Endothelial cell of umbilical vein (primary cell): ENCODE data around the gene CPB2. TPM values are rescaled to one million over a fixed set of nuclear protein-coding genes. Genes with fewer than 3 reads are reported as not detected.

Experiments used
- BruUV-seq: library from RNA; stranded (reverse); fragments of 400-500 nt; replicated peaks from 2 replicates; lab custom pipeline; 2021; lab: Mats Ljungman, UMichigan
- CTCF ChIA-PET: fragments of 300-600, 350-600 bp; sonication (Branson Sonifier 250); formaldehyde crosslinking; loops from one replicate; lab custom pipeline; 2021; ENCODE audit warnings: antibody characterized with exemption, inconsistent platforms; lab: Charles Lee
- POLR2A ChIA-PET: fragments of 300-600, 350-600 bp; sonication (Branson Sonifier 250); formaldehyde crosslinking; loops from one replicate; lab custom pipeline; 2021; ENCODE audit warnings: antibody characterized with exemption, inconsistent platforms; lab: Charles Lee
- DNase-seq: peaks from one replicate; pipeline ENCODE4 v3.0.0-alpha.2; 2011; ENCODE audit warnings: low read depth, low spot score
- FAIRE-seq: peaks from 2 replicates; lab custom pipeline; 2011; peaks lifted over from hg19 to GRCh38; lab: Jason Lieb, UNC
- H2AFZ ChIP-seq: 2 replicates; pipeline ENCODE4 v1.6.0; 2012; ENCODE audit warnings: low read depth, low read length, control low read depth, inconsistent platforms
- H3K27ac ChIP-seq: 2 replicates; pipeline ENCODE4 v1.5.1; 2011; ENCODE audit warnings: low read depth, mild to moderate bottlenecking, control low read depth, low read length, moderate library complexity; ENCODE audit not compliant: insufficient read depth
- H3K27me3 ChIP-seq, 2 experiments: 2 replicates each; pipeline versions ENCODE4 v1.6.0 to v1.6.1; 2011; ENCODE audit warnings: low read length in 2 of 2, mixed read lengths in 1 of 2; ENCODE audit not compliant: control insufficient read depth in 2 of 2, insufficient read depth in 2 of 2
- H3K36me3 ChIP-seq, 2 experiments: 2 replicates in 1 of 2; 3 replicates in 1 of 2; pipeline ENCODE4 v1.5.1; 2011; ENCODE audit warnings: low read length in 2 of 2, mild to moderate bottlenecking in 1 of 2, moderate library complexity in 1 of 2; ENCODE audit not compliant: control insufficient read depth in 2 of 2, insufficient read depth in 2 of 2; ENCODE audit errors: extremely low read depth in 1 of 2
- H3K4me1 ChIP-seq: 3 replicates; pipeline ENCODE4 v1.5.1; 2011; ENCODE audit warnings: mild to moderate bottlenecking, low read length; ENCODE audit not compliant: control insufficient read depth, insufficient read depth; ENCODE audit errors: extremely low read depth
- H3K4me2 ChIP-seq: 2 replicates; pipeline ENCODE4 v1.6.1; 2011; ENCODE audit warnings: low read length, control low read depth, mixed read lengths; ENCODE audit not compliant: insufficient read depth
- H3K4me3 ChIP-seq, 3 experiments: fragments of 200-600 bp in 1 of 3; sonication (generic), shearing (Covaris generic) in 1 of 3; replicated peaks in 1 of 3; 2 replicates each; pipeline ENCODE4 v1.5.1; 2011 to 2016; ENCODE audit warnings: control low read depth in 3 of 3, low read length in 3 of 3, mild to moderate bottlenecking in 2 of 3, inconsistent platforms in 1 of 3, low read depth in 1 of 3, moderate library complexity in 1 of 3; ENCODE audit not compliant: insufficient read depth in 1 of 3
- H3K79me2 ChIP-seq: 2 replicates; pipeline ENCODE4 v1.6.0; 2012; ENCODE audit warnings: low read length, inconsistent platforms; ENCODE audit not compliant: control insufficient read depth, insufficient read depth
- H3K9ac ChIP-seq: replicated peaks from 2 replicates; pipeline ENCODE3; 2011; ENCODE audit warnings: low read length, control low read depth; ENCODE audit not compliant: insufficient read depth; ENCODE audit errors: extremely low read depth
- H3K9me1 ChIP-seq: replicated peaks from 3 replicates; pipeline ENCODE4 v1.6.0; 2011; ENCODE audit warnings: mild to moderate bottlenecking, low read length; ENCODE audit not compliant: control insufficient read depth, insufficient read depth; ENCODE audit errors: extremely low read depth
- H3K9me3 ChIP-seq: replicated peaks from 2 replicates; pipeline ENCODE4 v1.5.1; 2012; ENCODE audit warnings: low read length, inconsistent platforms; ENCODE audit not compliant: control insufficient read depth, insufficient read depth
- H4K20me1 ChIP-seq: replicated peaks from 2 replicates; pipeline ENCODE3; 2011; ENCODE audit warnings: mild to moderate bottlenecking, low read length; ENCODE audit not compliant: control insufficient read depth, insufficient read depth; ENCODE audit errors: extremely low read depth
- CTCF ChIP-seq, 2 donors: IDR thresholded peaks; 1 replicate in 1 of 2; 2 replicates in 1 of 2; pipeline ENCODE4 v1.5.1; 2011; ENCODE audit warnings: low read length in 2 of 2, mild to moderate bottlenecking in 2 of 2, moderate library complexity in 2 of 2, control low read depth in 1 of 2, inconsistent platforms in 1 of 2, low read depth in 1 of 2; ENCODE audit not compliant: insufficient read depth in 1 of 2; ENCODE audit errors: extremely low read depth in 1 of 2
- EZH2 ChIP-seq: IDR thresholded peaks from 2 replicates; pipeline ENCODE4 v1.6.1; 2012; ENCODE audit warnings: borderline replicate concordance, low read depth, mild to moderate bottlenecking, moderate library complexity, low read length, inconsistent platforms; ENCODE audit not compliant: severe bottlenecking
- FOS ChIP-seq: IDR thresholded peaks from 2 replicates; pipeline ENCODE4 v1.6.1; 2011; ENCODE audit warnings: mild to moderate bottlenecking, low read length, moderate library complexity, borderline replicate concordance; ENCODE audit not compliant: insufficient read depth
- GATA2 ChIP-seq: IDR thresholded peaks from 2 replicates; pipeline ENCODE4 v1.7.0; 2011; ENCODE audit warnings: low read depth, mild to moderate bottlenecking, moderate library complexity, mixed read lengths, low read length; ENCODE audit not compliant: insufficient read length, insufficient read depth
- JUN ChIP-seq: IDR thresholded peaks from 2 replicates; pipeline ENCODE4 v1.6.1; 2011; ENCODE audit warnings: borderline replicate concordance, low read depth; ENCODE audit not compliant: insufficient read length, insufficient read depth
- MAX ChIP-seq: IDR thresholded peaks from 2 replicates; pipeline ENCODE4 v1.6.1; 2011; ENCODE audit not compliant: insufficient read depth, insufficient read length
- MYC ChIP-seq: IDR thresholded peaks from one replicate; pipeline ENCODE4 v1.6.1; 2011; ENCODE audit warnings: mild to moderate bottlenecking, low read depth, low read length
- POLR2A ChIP-seq: IDR thresholded peaks from 2 replicates; pipeline ENCODE4 v1.6.1; 2012; ENCODE audit warnings: low read depth, mild to moderate bottlenecking, control low read depth, low read length
- POLR2AphosphoS5 ChIP-seq: IDR thresholded peaks from 2 replicates; pipeline ENCODE4 v1.6.1; 2012; ENCODE audit warnings: low read depth, mild to moderate bottlenecking, control low read depth, low read length, moderate library complexity; ENCODE audit not compliant: insufficient read depth
- dilution Hi-C: fragments of 300-500 bp; cut with MboI; formaldehyde crosslinking; loops from one replicate; pipeline ENCODE4 v1.15.0; 2019; ENCODE audit warnings: low sequenced_read_pairs; ENCODE audit not compliant: extremely low pct_ligation_motif_present
- intact Hi-C: fragments of 100-400 bp; cut with micrococcal nuclease; formaldehyde crosslinking; loops from one replicate; pipeline ENCODE4 v1.10.0; 2022
- polyA plus RNA-seq, 4 experiments: library from polyadenylated mRNA; depleted of rRNA in 3 of 4; stranded (reverse) in 3 of 4; unstranded in 1 of 4; fragments of >200 nt; gene quantifications; 2 replicates each; pipeline versions ENCODE4 v1.2.1 to v1.2.3, GENCODE V29; 2011 to 2012; ENCODE audit warnings: missing spikeins in 1 of 4
- total RNA-seq: library from RNA; stranded (reverse); gene quantifications from 2 replicates; pipeline ENCODE4 v1.2.3, GENCODE V29; 2021

The CPB2 gene
- total and polyA plus RNA-seq, 2 donors (not counting 3 experiments of a cell fraction or from before 2014, with no cell fraction given), result not detected

GRCh38 chr13:46121597-46122163, 16.8 kb upstream of the CPB2 start:
- H3K27ac ChIP-seq, result no peak overlapping the region
- no TSS peak for BruUV-seq
- dilution Hi-C loops (no loop called here), intact Hi-C loops (no loop called here)
- CTCF ChIA-PET, result interaction anchor here (1.0 kb wide), 1 partner anchor 314 kb away, joined by 3 read pairs; no protein-coding TSS in a partner anchor
- FAIRE-seq (no peak), DNase-seq (no peak)
- H3K36me3 ChIP-seq, result no peaks in the 10 kb centered on the region
- H3K4me1 ChIP-seq, result peaks cover 40% of the 10 kb centered on the region
- POLR2A ChIA-PET, result no interaction called here
- no peak overlapping the region for H3K9ac ChIP-seq
- H3K9me1 ChIP-seq, result no peaks in the 10 kb centered on the region
- H3K4me3 ChIP-seq, result no peak overlapping the region
- no peak overlapping the region for H2AFZ ChIP-seq
- no peak for TF ChIP-seq MAX
- TF ChIP-seq POLR2A, result no peak
- TF ChIP-seq EZH2, result no peak
- H3K79me2 ChIP-seq, result no peaks in the 10 kb centered on the region
- H3K9me3 ChIP-seq, result no peaks in the 10 kb centered on the region
- H3K4me2 ChIP-seq, result no peak overlapping the region
- no peaks in the 10 kb centered on the region for H3K27me3 ChIP-seq
- no peaks in the 10 kb centered on the region for H4K20me1 ChIP-seq

GRCh38 chr13:46121033-46121432, 16.2 kb upstream of the CPB2 start:
- Histone ChIP-seq H3K4me1 (peaks cover 36% of the 10 kb centered on the region), H3K27ac (no peak overlapping the region), H3K9me1 (no peaks in the 10 kb centered on the region), H3K79me2 (no peaks in the 10 kb centered on the region), H3K9ac (no peak overlapping the region), H3K4me2 (no peak overlapping the region), H4K20me1 (no peaks in the 10 kb centered on the region), H3K27me3 (no peaks in the 10 kb centered on the region), H3K4me3 (no peak overlapping the region), H3K9me3 (no peaks in the 10 kb centered on the region), H3K36me3 (no peaks in the 10 kb centered on the region), H2AFZ (no peak overlapping the region)
- dilution Hi-C loops, result no loop called here
- POLR2A ChIA-PET, result no interaction called here
- BruUV-seq, result no TSS peak
- no peak for TF ChIP-seq EZH2
- TF ChIP-seq POLR2A, result no peak
- TF ChIP-seq MYC, result no peak
- TF ChIP-seq FOS, result no peak
- TF ChIP-seq CTCF (IDR thresholded peaks at IDR 0.05; ENCODE audit: extremely low read depth in 1 of 2, insufficient read depth in 1 of 2, low read depth in 1 of 2, low read length in 2 of 2), result no peak
- TF ChIP-seq GATA2, result no peak
- TF ChIP-seq POLR2AphosphoS5, result no peak
- no peak for TF ChIP-seq JUN
- TF ChIP-seq MAX, result no peak
- intact Hi-C loops, result no loop called here
- FAIRE-seq (no peak), DNase-seq (no peak)
- CTCF ChIA-PET, result interaction anchor here (1.0 kb wide), 2 partner anchors 39 to 313 kb away, joined by 3 read pairs; no protein-coding TSS in a partner anchor
